ENCODE data around the gene TMEM235.

DNA sequence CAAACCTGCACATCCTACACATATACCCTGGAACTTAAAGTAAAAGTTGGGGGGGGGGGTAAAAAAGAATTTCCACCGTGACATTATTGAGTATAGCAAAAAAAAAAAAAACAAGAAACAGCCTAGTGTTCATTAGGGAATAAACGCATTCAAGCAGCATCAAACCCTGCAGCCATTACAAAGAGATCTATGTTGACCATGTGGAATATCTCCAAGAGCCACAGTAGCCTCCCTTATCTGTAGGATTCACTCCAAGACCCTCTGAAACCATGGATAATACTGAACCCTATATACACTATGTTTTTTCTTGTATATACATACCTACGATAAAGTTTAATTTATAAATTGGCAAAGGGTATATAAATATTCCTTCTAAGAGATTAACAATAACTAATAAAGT is 22.9 kb upstream of the TMEM235 start:
- TF ChIP-seq CTCF (IDR thresholded peaks at IDR 0.05) = no peak
- no peak for TF ChIP-seq POLR2A (IDR thresholded peaks at IDR 0.05)
